GM12892 (cell line): ENCODE data around the gene GAS7.

Experiments
- POLR2A ChIP-seq: IDR thresholded peaks from 2 replicates; pipeline ENCODE4 v1.6.1; 2011; ENCODE audit warnings: low read depth, low read length, control low read depth
- POLR2AphosphoS5 ChIP-seq: IDR thresholded peaks from 2 replicates; pipeline ENCODE4 v1.6.1; 2011; ENCODE audit warnings: low read depth, low read length, control low read depth
- TAF1 ChIP-seq: IDR thresholded peaks from 2 replicates; pipeline ENCODE4 v1.6.1; 2011; ENCODE audit warnings: low read depth, mild to moderate bottlenecking, control low read depth, low read length, borderline replicate concordance

- no peak for TF ChIP-seq POLR2AphosphoS5
- no peak for TF ChIP-seq POLR2A
- no peak for TF ChIP-seq TAF1
These were observed 210.4 kb downstream of the GAS7 start for GRCh38 chr17:9987779-9988585.
